Adrenal gland (tissue), 12 donors: ENCODE measurements around the gene PLXNA2. TPM values are rescaled to one million over a fixed set of nuclear protein-coding genes. Genes with fewer than 3 reads are reported as not detected.
A peak's percentile ranks its signal among the peaks of the same experiment; 100 is the strongest.

Source experiments
- DNase-seq, 7 donors: peaks; one replicate each; pipeline ENCODE4 v3.0.0-alpha.2; 2019 to 2020
- H3K27ac ChIP-seq, 5 donors: fragments of 200-600 bp; sonication (generic) in 4 of 5; 1 replicate in 3 of 5; 2 replicates in 2 of 5; pipeline versions ENCODE4 v1.5.1 to v1.8.0; 2016 to 2020; ENCODE audit warnings: mild to moderate bottlenecking in 1 of 5
- H3K27me3 ChIP-seq: fragments of 200-600 bp; 2 replicates; pipeline ENCODE4 v1.8.0; 2021
- H3K36me3 ChIP-seq, 2 donors: fragments of 200-600 bp; replicated peaks in 1 of 2; 1 replicate in 1 of 2; 2 replicates in 1 of 2; pipeline versions ENCODE4 v1.5.1 to v1.8.0; 2018 to 2022
- H3K4me1 ChIP-seq, 2 donors: fragments of 200-600 bp; replicated peaks in 1 of 2; 1 replicate in 1 of 2; 2 replicates in 1 of 2; pipeline versions ENCODE4 v1.5.1 to v1.8.0; 2018 to 2021
- H3K4me3 ChIP-seq, 4 donors: fragments of 200-600 bp; sonication (generic) in 3 of 4; one replicate each; pipeline ENCODE4 v1.5.1; 2016 to 2018
- H3K9me3 ChIP-seq, 3 donors: fragments of 200-600 bp; sonication (generic) in 1 of 3; replicated peaks in 1 of 3; 1 replicate in 2 of 3; 2 replicates in 1 of 3; pipeline versions ENCODE4 v1.5.1 to v1.8.0; 2016 to 2021
- POLR2A ChIP-seq, 2 donors: fragments of 450-650 bp; IDR thresholded peaks; one replicate each; pipeline ENCODE4 v1.6.1; 2017; ENCODE audit warnings: antibody characterized with exemption in 2 of 2, mild to moderate bottlenecking in 2 of 2, moderate library complexity in 1 of 2
- WGBS, 4 donors: extraction: QIAGEN DNeasy Blood & Tissue Kit in 2 of 4; methylation state at CpG; one replicate each; pipeline versions ENCODE4 v1.1.5 to v1.1.7; 2013 to 2017; 5-methylcytosine and 5-hydroxymethylcytosine counted together
- intact Hi-C, 2 donors: fragments of 100-400 bp; cut with DNase I; formaldehyde crosslinking; loops; one replicate each; pipeline versions ENCODE4 v1.14.1 to v1.15.0; 2022 to 2023
- polyA plus RNA-seq, 3 donors: library from polyadenylated mRNA; stranded (reverse); fragments of 200-250 nt in 2 of 3; fragments of 350-450 nt in 1 of 3; fragmentation: Illumina TruSeq in 1 of 3; extraction: RNeasy Lipid Tissue Mini Kit (QIAGEN cat#74804) in 1 of 3; gene quantifications; one replicate each; pipeline ENCODE4 v1.2.3, GENCODE V29; 2013 to 2014
- total RNA-seq, 9 donors: library from RNA; depleted of rRNA in 4 of 9; stranded (reverse); fragments of >200 nt in 4 of 9; fragments of 120-200 nt in 1 of 9; fragmentation: NEBNext Ultra II Directional in 1 of 9; extraction: Animal tissue kit (Norgen Biotek cat#: 25700) in 1 of 9; gene quantifications; one replicate each; pipeline versions ENCODE4 v1.1.0 to v1.2.4, GENCODE V29; 2013 to 2023
- TF ChIP-seq, protein P1 (sequence below), 6 experiments: fragments of 450-650 bp in 4 of 6; fragments of 200-600 bp in 2 of 6; sonication (generic) in 1 of 6; IDR thresholded peaks; 1 replicate in 5 of 6; 2 replicates in 1 of 6; pipeline versions ENCODE4 v1.5.1 to v1.8.0; 2016 to 2021; ENCODE audit warnings: antibody characterized with exemption in 6 of 6, mild to moderate bottlenecking in 2 of 6, moderate library complexity in 1 of 6
- donor health status: healthy with polysubstance abuse.
- donor health status: Bipolar disorder and iron deficiency.
- donor health status: DM: yes; HTN: yes; CAD: no.
- donor health status: DM: no; HTN: no; CAD: no.
- donor health status: DM: no; HTN: no; CAD: no.
- donor health status: DM: yes; HTN: yes; CAD: no.

Gene PLXNA2
- total and polyA plus RNA-seq, 12 donors, result 2.7 to 9.4 (median 4.5) TPM

DNA sequence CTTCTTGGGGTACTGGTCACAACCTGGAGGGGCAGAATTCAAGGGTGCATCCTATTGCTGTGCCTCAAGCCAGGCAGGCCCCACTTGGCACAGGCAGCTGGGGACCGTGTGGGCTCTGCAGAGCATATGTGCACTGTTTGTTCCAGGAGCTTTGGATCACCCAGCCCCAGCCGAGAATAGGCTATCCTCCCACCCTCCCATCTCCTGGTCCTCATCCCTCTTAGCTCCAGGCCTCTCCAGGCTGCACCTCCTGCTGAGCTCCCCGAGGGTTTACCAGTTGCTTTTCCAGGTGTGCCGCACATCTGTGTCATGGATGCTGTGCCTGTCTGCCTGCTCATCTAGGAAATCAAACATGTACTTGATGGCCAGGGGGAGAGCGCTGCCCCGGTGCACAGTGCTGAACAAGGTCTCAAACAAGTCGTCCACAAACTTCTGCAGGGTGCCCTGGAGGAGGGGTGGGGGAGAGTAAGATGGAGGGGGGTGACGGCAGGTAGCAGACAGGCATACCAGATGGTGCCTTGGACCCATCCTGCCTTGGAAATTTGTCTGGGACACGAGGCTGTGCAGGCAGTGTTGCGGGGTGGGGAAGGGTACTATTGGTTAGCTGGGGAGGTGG is 212.8 kb downstream of the PLXNA2 start:
- 78 to 81% (median 80%) methylated on average over 7 to 10 of the region's 10 CpGs for WGBS, 4 donors
- DNase-seq, result no peak
- no peaks in the 10 kb centered on the region for H3K27me3 ChIP-seq
- H3K36me3 ChIP-seq, result peaks cover 0 to 8% of the 10 kb centered on the region in 2 donors
- intact Hi-C loops, result loop anchor here in 1 of 2 donors (5.0 kb wide), 1 partner anchor 211 kb away; the partner anchor contains the start of gene PLXNA2
- H3K9me3 ChIP-seq, result no peaks in the 10 kb centered on the region
- peaks cover 0 to 22% of the 10 kb centered on the region in 2 donors for H3K4me1 ChIP-seq
- no peak overlapping the region for H3K4me3 ChIP-seq
- H3K27ac ChIP-seq, result no peak overlapping the region
- TF ChIP-seq POLR2A (IDR thresholded peaks at IDR 0.05), result no peak
- TF ChIP-seq, protein P1, sequence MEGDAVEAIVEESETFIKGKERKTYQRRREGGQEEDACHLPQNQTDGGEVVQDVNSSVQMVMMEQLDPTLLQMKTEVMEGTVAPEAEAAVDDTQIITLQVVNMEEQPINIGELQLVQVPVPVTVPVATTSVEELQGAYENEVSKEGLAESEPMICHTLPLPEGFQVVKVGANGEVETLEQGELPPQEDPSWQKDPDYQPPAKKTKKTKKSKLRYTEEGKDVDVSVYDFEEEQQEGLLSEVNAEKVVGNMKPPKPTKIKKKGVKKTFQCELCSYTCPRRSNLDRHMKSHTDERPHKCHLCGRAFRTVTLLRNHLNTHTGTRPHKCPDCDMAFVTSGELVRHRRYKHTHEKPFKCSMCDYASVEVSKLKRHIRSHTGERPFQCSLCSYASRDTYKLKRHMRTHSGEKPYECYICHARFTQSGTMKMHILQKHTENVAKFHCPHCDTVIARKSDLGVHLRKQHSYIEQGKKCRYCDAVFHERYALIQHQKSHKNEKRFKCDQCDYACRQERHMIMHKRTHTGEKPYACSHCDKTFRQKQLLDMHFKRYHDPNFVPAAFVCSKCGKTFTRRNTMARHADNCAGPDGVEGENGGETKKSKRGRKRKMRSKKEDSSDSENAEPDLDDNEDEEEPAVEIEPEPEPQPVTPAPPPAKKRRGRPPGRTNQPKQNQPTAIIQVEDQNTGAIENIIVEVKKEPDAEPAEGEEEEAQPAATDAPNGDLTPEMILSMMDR (IDR thresholded peaks at IDR 0.05), result no peak

DNA sequence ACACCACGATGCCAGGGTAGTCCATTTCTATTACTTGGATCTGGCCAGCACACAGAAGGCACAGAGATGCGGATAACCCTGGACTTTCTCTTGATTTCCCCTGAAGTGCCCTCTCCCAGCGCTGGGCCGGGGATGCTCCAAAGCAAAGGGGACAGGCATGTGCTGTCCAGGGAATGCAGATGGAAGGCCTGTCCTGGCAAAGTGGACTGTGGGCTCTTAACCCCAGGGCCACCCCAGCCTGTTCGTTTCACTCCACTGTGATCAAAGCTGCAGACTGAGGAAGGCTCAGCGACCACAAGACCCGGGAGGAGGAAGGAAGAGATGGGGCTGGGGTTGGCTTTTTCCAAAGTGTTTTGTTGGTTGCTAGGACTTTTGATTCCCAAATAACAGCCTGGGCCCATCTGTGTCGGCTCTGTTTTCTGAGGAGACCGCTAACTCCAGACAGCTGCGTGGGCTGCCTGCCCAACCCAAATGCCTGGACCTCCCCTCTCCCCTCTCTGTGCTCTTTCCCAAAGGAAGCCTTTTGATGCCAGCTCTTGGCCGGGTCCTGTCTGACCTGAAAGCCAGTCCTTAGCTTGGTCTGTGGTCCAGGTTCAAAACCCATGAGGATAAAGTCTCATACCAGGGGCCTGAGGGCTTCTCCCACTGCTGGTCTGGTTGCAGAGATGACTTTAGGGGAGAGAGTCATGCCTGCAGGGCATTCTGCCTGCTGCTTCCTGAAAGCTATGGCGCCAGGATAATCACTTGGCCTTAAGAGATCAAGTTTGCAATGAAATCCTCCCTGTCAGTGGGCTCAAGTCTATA is 213.7 kb downstream of the PLXNA2 start:
- peak overlapping the region in 2 of 5 donors; percentile 26 to 41 for H3K27ac ChIP-seq
- no peak for DNase-seq
- intact Hi-C loops, result loop anchor here in 1 of 2 donors (5.0 kb wide), 1 partner anchor 212 kb away; the partner anchor contains the start of gene PLXNA2
- TF ChIP-seq, protein P1 (IDR thresholded peaks at IDR 0.05), result no peak
- no peak for TF ChIP-seq POLR2A (IDR thresholded peaks at IDR 0.05)
- WGBS, 4 donors, result 46 to 67% (median 63%) methylated on average over 10 to 12 of the region's 12 CpGs
- H3K4me1 ChIP-seq, result peaks cover 0 to 22% of the 10 kb centered on the region in 2 donors
- no peaks in the 10 kb centered on the region for H3K27me3 ChIP-seq
- peaks cover 0 to 8% of the 10 kb centered on the region in 2 donors for H3K36me3 ChIP-seq
- no peak overlapping the region for H3K4me3 ChIP-seq
- H3K9me3 ChIP-seq, result no peaks in the 10 kb centered on the region

DNA sequence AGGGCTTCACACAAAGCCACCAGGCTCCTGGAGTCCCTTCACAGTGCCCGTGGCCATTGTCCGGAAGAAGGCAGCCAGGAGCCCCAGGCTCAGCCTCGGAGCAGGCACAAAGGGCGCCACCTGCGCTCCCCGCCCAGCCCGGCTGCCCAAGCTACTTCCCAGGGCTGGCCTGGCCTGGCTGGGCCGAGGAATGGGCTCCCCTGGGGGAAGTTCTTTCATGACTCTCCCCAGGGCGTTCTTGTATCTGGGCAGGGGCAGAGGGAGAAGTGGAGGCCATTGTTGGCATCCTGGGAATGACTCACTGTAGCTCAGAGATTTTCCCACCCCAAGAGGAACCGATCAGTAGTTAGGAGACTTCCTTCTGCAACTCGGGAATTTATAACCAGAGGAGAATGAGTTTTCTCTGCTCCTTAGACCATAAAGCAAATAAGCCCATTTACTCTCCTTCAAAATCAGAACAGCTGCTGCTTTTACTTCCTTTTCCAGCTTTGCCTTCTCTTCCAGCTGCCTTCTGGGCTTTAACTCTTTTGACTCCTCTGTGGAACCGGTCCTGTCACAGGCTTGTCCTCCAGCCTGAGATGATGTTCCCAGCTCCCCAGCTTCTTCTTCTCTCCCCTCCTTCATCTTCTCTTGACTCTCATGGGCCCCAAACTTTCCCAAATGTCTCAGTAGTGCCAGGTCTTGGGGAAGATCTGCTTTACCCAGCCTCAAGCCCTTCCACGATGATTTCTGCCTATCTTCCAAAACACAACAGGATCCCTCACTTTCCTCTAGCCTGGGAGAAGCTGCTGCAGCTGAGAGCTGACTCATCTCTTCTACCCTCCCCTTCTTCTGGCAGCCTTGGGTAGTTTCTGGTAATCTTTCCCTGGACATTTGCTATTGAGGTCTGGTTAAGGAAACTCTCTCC is 214.6 kb downstream of the PLXNA2 start:
- H3K27me3 ChIP-seq, result no peaks in the 10 kb centered on the region
- intact Hi-C loops, result loop anchor here in 1 of 2 donors (5.0 kb wide), 1 partner anchor 213 kb away; the partner anchor contains the start of gene PLXNA2

More for the DNA sequence above, 214.6 kb downstream of the PLXNA2 start:
- Histone ChIP-seq H3K9me3 (no peaks in the 10 kb centered on the region), H3K36me3 (peaks cover 0 to 8% of the 10 kb centered on the region in 2 donors), H3K27ac (peak overlapping the region in 2 of 5 donors; percentile 26 to 41), H3K4me1 (peaks cover 0 to 22% of the 10 kb centered on the region in 2 donors), H3K4me3 (no peak overlapping the region)
- 64 to 70% (median 67%) methylated on average over 6 to 13 of the region's 13 CpGs for WGBS, 4 donors
- no peak for TF ChIP-seq POLR2A (IDR thresholded peaks at IDR 0.05)
- TF ChIP-seq, protein P1 (IDR thresholded peaks at IDR 0.05), result no peak
- peak in 1 of 7 donors; percentile 17 for DNase-seq
